Activated CD4-positive, alpha-beta T cell treated with anti-CD3 and anti-CD28 coated beads, Interleukin-2, amount 10 ng/mL, durations not matched to agents 7 days and 5 days (primary cell): ENCODE data around the gene MEI4. TPM values are rescaled to one million over a fixed set of nuclear protein-coding genes. Genes with fewer than 3 reads are reported as not detected.
"Not testable (repeated sequence)": the region's sequence is repeated elsewhere in the genome, so short reads cannot be mapped to it uniquely, and the experiment has no call there.

Experiments used
- CTCF ChIA-PET: fragments of 350-600 bp; sonication (Branson Sonifier 250); formaldehyde crosslinking; loops from one replicate; lab custom pipeline; 2021; ENCODE audit warnings: antibody characterized with exemption; lab: Charles Lee
- POLR2A ChIA-PET: fragments of 350-600 bp; sonication (Branson Sonifier 250); formaldehyde crosslinking; loops from one replicate; lab custom pipeline; 2021; ENCODE audit warnings: antibody characterized with exemption; lab: Charles Lee
- DNase-seq: peaks from one replicate; pipeline ENCODE4 v3.0.0-alpha.2; 2020
- H3K27ac Mint-ChIP-seq: one replicate; pipeline ENCODE4 v1.8.0; 2021; ENCODE audit warnings: mild to moderate bottlenecking, moderate library complexity, mixed read lengths
- H3K27me3 Mint-ChIP-seq: one replicate; pipeline ENCODE4 v1.8.0; 2021; ENCODE audit warnings: mixed read lengths
- H3K36me3 Mint-ChIP-seq: one replicate; pipeline ENCODE4 v1.8.0; 2021; ENCODE audit warnings: low read depth, mixed read lengths
- H3K4me1 Mint-ChIP-seq: one replicate; pipeline ENCODE4 v1.8.0; 2021; ENCODE audit warnings: mixed read lengths
- H3K4me3 Mint-ChIP-seq: one replicate; pipeline ENCODE4 v1.8.0; 2021; ENCODE audit warnings: mild to moderate bottlenecking, moderate library complexity, mixed read lengths
- H3K9me3 Mint-ChIP-seq: one replicate; pipeline ENCODE4 v1.8.0; 2021; ENCODE audit warnings: mixed read lengths
- total RNA-seq, 2 experiments: library from RNA; stranded (reverse); gene quantifications; one replicate each; pipeline ENCODE4 v1.2.3, GENCODE V29; 2021

MEI4 gene
- total RNA-seq, 2 experiments from 2014 or later = not detected

GRCh38 chr6:77715588-77715987 lies 62.7 kb downstream of the MEI4 start:
- H3K9me3 Mint-ChIP-seq = no peaks in the 10 kb centered on the region
- no peaks in the 10 kb centered on the region for H3K27me3 Mint-ChIP-seq
- H3K4me1 Mint-ChIP-seq = no peaks in the 10 kb centered on the region
- no peak for DNase-seq
- H3K36me3 Mint-ChIP-seq = no peaks in the 10 kb centered on the region
- CTCF ChIA-PET = no interaction called here
- H3K4me3 Mint-ChIP-seq = no peak overlapping the region
- no peak overlapping the region for H3K27ac Mint-ChIP-seq
- POLR2A ChIA-PET = no interaction called here

GRCh38 chr6:77716311-77716710 lies 63.5 kb downstream of the MEI4 start:
- Mint-ChIP-seq H3K27me3 (no peaks in the 10 kb centered on the region), H3K4me1 (no peaks in the 10 kb centered on the region)
- POLR2A ChIA-PET = no interaction called here

GRCh38 chr6:77736010-77736409 lies 83.2 kb downstream of the MEI4 start:
- H3K27ac Mint-ChIP-seq, H3K4me3 Mint-ChIP-seq, CTCF ChIA-PET, POLR2A ChIA-PET, H3K27me3 Mint-ChIP-seq, H3K4me1 Mint-ChIP-seq, H3K9me3 Mint-ChIP-seq, DNase-seq, H3K36me3 Mint-ChIP-seq: not testable (repeated sequence)

More at GRCh38 chr6:77716311-77716710, 63.5 kb downstream of the MEI4 start:
- no peak for DNase-seq
- no peaks in the 10 kb centered on the region for H3K36me3 Mint-ChIP-seq
- H3K4me3 Mint-ChIP-seq = no peak overlapping the region
- H3K9me3 Mint-ChIP-seq = no peaks in the 10 kb centered on the region
- H3K27ac Mint-ChIP-seq = no peak overlapping the region
- CTCF ChIA-PET = no interaction called here

- H3K4me3 Mint-ChIP-seq = no peak overlapping the region
- no peaks in the 10 kb centered on the region for H3K27me3 Mint-ChIP-seq
- H3K27ac Mint-ChIP-seq = no peak overlapping the region
- CTCF ChIA-PET = no interaction called here
- DNase-seq = no peak
- POLR2A ChIA-PET = no interaction called here
- peaks cover 4% of the 10 kb centered on the region for H3K9me3 Mint-ChIP-seq
- no peaks in the 10 kb centered on the region for H3K4me1 Mint-ChIP-seq
- H3K36me3 Mint-ChIP-seq = no peaks in the 10 kb centered on the region
These were observed 87.5 kb downstream of the MEI4 start for GRCh38 chr6:77740380-77740779.

- DNase-seq, H3K36me3 Mint-ChIP-seq, CTCF ChIA-PET, H3K27me3 Mint-ChIP-seq, H3K4me3 Mint-ChIP-seq, H3K27ac Mint-ChIP-seq, POLR2A ChIA-PET, H3K4me1 Mint-ChIP-seq: not testable (repeated sequence)
- peaks cover 11% of the 10 kb centered on the region for H3K9me3 Mint-ChIP-seq
These were observed 99.3 kb downstream of the MEI4 start for GRCh38 chr6:77752156-77752555.

GRCh38 chr6:77762386-77762785 lies 109.5 kb downstream of the MEI4 start:
- ChIA-PET CTCF (no interaction called here), POLR2A (no interaction called here)
- no peak overlapping the region for H3K27ac Mint-ChIP-seq
- no peaks in the 10 kb centered on the region for H3K27me3 Mint-ChIP-seq
- H3K4me3 Mint-ChIP-seq = no peak overlapping the region
- H3K4me1 Mint-ChIP-seq = no peaks in the 10 kb centered on the region
- H3K36me3 Mint-ChIP-seq = no peaks in the 10 kb centered on the region
- H3K9me3 Mint-ChIP-seq = peaks cover 9% of the 10 kb centered on the region
- no peak for DNase-seq

- Mint-ChIP-seq H3K36me3 (no peaks in the 10 kb centered on the region), H3K27me3 (no peaks in the 10 kb centered on the region), H3K4me3 (no peak overlapping the region), H3K4me1 (no peaks in the 10 kb centered on the region), H3K9me3 (peaks cover 9% of the 10 kb centered on the region), H3K27ac (no peak overlapping the region)
- no peak for DNase-seq
- POLR2A ChIA-PET = no interaction called here
- CTCF ChIA-PET = no interaction called here
These were observed 110.3 kb downstream of the MEI4 start for GRCh38 chr6:77763124-77763523.

- no peaks in the 10 kb centered on the region for H3K4me1 Mint-ChIP-seq
- no peak overlapping the region for H3K27ac Mint-ChIP-seq
These were observed 111.5 kb downstream of the MEI4 start for GRCh38 chr6:77764364-77764763.

GRCh38 chr6:77773157-77773822 lies 120.5 kb downstream of the MEI4 start:
- no peak overlapping the region for H3K27ac Mint-ChIP-seq
- no peak for DNase-seq
- peaks cover 3% of the 10 kb centered on the region for H3K4me1 Mint-ChIP-seq
- CTCF ChIA-PET = no interaction called here
- no peaks in the 10 kb centered on the region for H3K36me3 Mint-ChIP-seq
- H3K9me3 Mint-ChIP-seq = peaks cover 12% of the 10 kb centered on the region
- POLR2A ChIA-PET = no interaction called here
- H3K27me3 Mint-ChIP-seq = no peaks in the 10 kb centered on the region
- H3K4me3 Mint-ChIP-seq = no peak overlapping the region

More at GRCh38 chr6:77764364-77764763, 111.5 kb downstream of the MEI4 start:
- DNase-seq = no peak
- H3K36me3 Mint-ChIP-seq = no peaks in the 10 kb centered on the region
- ChIA-PET POLR2A (no interaction called here), CTCF (no interaction called here)
- H3K27me3 Mint-ChIP-seq = no peaks in the 10 kb centered on the region
- peaks cover 5% of the 10 kb centered on the region for H3K9me3 Mint-ChIP-seq
- no peak overlapping the region for H3K4me3 Mint-ChIP-seq

GRCh38 chr6:77774457-77774856 lies 121.6 kb downstream of the MEI4 start:
- no peaks in the 10 kb centered on the region for H3K36me3 Mint-ChIP-seq
- no peak overlapping the region for H3K4me3 Mint-ChIP-seq
- CTCF ChIA-PET = no interaction called here

GRCh38 chr6:77776441-77776840 lies 123.6 kb downstream of the MEI4 start:
- ChIA-PET CTCF (no interaction called here), POLR2A (no interaction called here)
- H3K4me3 Mint-ChIP-seq = no peak overlapping the region
- H3K4me1 Mint-ChIP-seq = peaks cover 3% of the 10 kb centered on the region
- H3K9me3 Mint-ChIP-seq = peaks cover 8% of the 10 kb centered on the region
- no peak for DNase-seq
- no peaks in the 10 kb centered on the region for H3K27me3 Mint-ChIP-seq
- H3K27ac Mint-ChIP-seq = no peak overlapping the region
- H3K36me3 Mint-ChIP-seq = no peaks in the 10 kb centered on the region

More at GRCh38 chr6:77774457-77774856, 121.6 kb downstream of the MEI4 start:
- no peak overlapping the region for H3K27ac Mint-ChIP-seq
- peaks cover 12% of the 10 kb centered on the region for H3K9me3 Mint-ChIP-seq
- DNase-seq = no peak
- no peaks in the 10 kb centered on the region for H3K27me3 Mint-ChIP-seq
- H3K4me1 Mint-ChIP-seq = peaks cover 3% of the 10 kb centered on the region
- POLR2A ChIA-PET = no interaction called here

GRCh38 chr6:77778527-77778926 lies 125.7 kb downstream of the MEI4 start:
- H3K27ac Mint-ChIP-seq = no peak overlapping the region
- ChIA-PET POLR2A (no interaction called here), CTCF (no interaction called here)
- no peaks in the 10 kb centered on the region for H3K36me3 Mint-ChIP-seq
- H3K4me3 Mint-ChIP-seq = no peak overlapping the region
- peaks cover 5% of the 10 kb centered on the region for H3K9me3 Mint-ChIP-seq
- DNase-seq = no peak
- H3K27me3 Mint-ChIP-seq = no peaks in the 10 kb centered on the region
- H3K4me1 Mint-ChIP-seq = peaks cover 3% of the 10 kb centered on the region

GRCh38 chr6:77786935-77787629 lies 134.2 kb downstream of the MEI4 start:
- Mint-ChIP-seq H3K9me3 (peaks cover 4% of the 10 kb centered on the region), H3K4me1 (no peaks in the 10 kb centered on the region), H3K36me3 (no peaks in the 10 kb centered on the region), H3K27me3 (no peaks in the 10 kb centered on the region), H3K27ac (no peak overlapping the region), H3K4me3 (no peak overlapping the region)
- CTCF ChIA-PET = no interaction called here
- DNase-seq = no peak
- POLR2A ChIA-PET = no interaction called here
